ENCODE measurements around the gene TMEM82.
A peak's percentile ranks its signal among the peaks of the same experiment; 100 is the strongest.

TMEM82 gene

GRCh38 chr1:15757575-15758342, 15.5 kb downstream of the TMEM82 start:
- peak; percentile 53 for DNase-seq

GRCh38 chr1:15758343-15758931, 16.1 kb downstream of the TMEM82 start, which contains the start of gene FBLIM1:
Gene FBLIM1, plus strand, starts transcription at chr1:15758795. Its CDS starts 6,189 bp downstream, at chr1:15764984.
- peak; percentile 35 for DNase-seq

GRCh38 chr1:15758953-15759661, 16.8 kb downstream of the TMEM82 start:
- no peak for DNase-seq

- peak; percentile 79 for DNase-seq
Measured at GRCh38 chr1:15760520-15761211, 18.4 kb downstream of the TMEM82 start.

- no peak for DNase-seq
Measured at GRCh38 chr1:15761366-15762128, 19.2 kb downstream of the TMEM82 start.

- DNase-seq, result no peak
Measured at GRCh38 chr1:15762546-15762945, 20.2 kb downstream of the TMEM82 start.

- no peak for DNase-seq
Measured at GRCh38 chr1:15764269-15764764, 22.0 kb downstream of the TMEM82 start.

- DNase-seq, result no peak
Measured at GRCh38 chr1:15764890-15765289, 22.6 kb downstream of the TMEM82 start.

- peak; percentile 34 for DNase-seq
Measured at GRCh38 chr1:15765495-15766194, 23.3 kb downstream of the TMEM82 start.

- DNase-seq, result no peak
Measured at GRCh38 chr1:15767941-15768340, 25.6 kb downstream of the TMEM82 start.

- DNase-seq, result no peak
Measured at GRCh38 chr1:15768388-15768787, 26.1 kb downstream of the TMEM82 start.

- DNase-seq, result no peak
Measured at GRCh38 chr1:15770313-15770962, 28.1 kb downstream of the TMEM82 start.

- no peak for DNase-seq
Measured at GRCh38 chr1:15771836-15772515, 29.7 kb downstream of the TMEM82 start.

- DNase-seq, result no peak
Measured at GRCh38 chr1:15775706-15776105, 33.4 kb downstream of the TMEM82 start.

- no peak for DNase-seq
Measured at GRCh38 chr1:15777909-15778707, 35.8 kb downstream of the TMEM82 start.

- no peak for DNase-seq
Measured at GRCh38 chr1:15785683-15786082, 43.4 kb downstream of the TMEM82 start.

- peak; percentile 23 for DNase-seq
Measured at GRCh38 chr1:15786581-15786980, 44.3 kb downstream of the TMEM82 start.

GRCh38 chr1:15788624-15789301, 46.5 kb downstream of the TMEM82 start:
- DNase-seq, result peak; percentile 41

GRCh38 chr1:15796086-15796462, 53.8 kb downstream of the TMEM82 start:
- DNase-seq, result no peak
